ENCODE data around the gene GAGE1.
"Not testable (repeated sequence)": the region's sequence is repeated elsewhere in the genome, so short reads cannot be mapped to it uniquely, and the experiment has no call there.

Gene GAGE1

DNA sequence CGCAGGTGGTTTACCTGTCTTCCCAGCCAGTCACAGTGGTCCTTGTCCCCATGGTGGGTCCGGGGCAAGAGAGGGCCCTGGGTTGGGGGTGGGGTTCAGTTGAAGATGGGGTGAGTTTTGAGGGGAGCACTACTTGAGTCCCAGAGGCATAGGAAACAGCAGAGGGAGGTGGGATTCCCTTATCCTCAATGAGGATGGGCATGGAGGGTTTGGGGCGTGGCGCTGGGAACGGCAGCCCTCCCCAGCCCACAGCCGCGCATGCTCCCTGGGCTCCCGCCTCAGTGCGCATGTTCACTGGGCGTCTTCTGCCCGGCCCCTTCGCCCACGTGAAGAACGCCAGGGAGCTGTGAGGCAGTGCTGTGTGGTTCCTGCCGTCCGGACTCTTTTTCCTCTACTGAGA, at the start of gene GAGE1:
TSS of gene GAGE1 (plus strand) at position 301 of the 400 bp plus-strand sequence. CDS start 1,155 bp downstream, outside the sequence.
- H3K36me3 ChIP-seq (replicated peaks; ENCODE audit: insufficient read depth, low read length); H3K79me2 ChIP-seq (ENCODE audit: low read length); H3K9me3 ChIP-seq (replicated peaks; ENCODE audit: insufficient read depth, low read length); H3K4me1 ChIP-seq (ENCODE audit: low read length); H3F3A ChIP-seq (ENCODE audit: insufficient read depth, low read length); H3K4me2 ChIP-seq (ENCODE audit: low read depth, low read length); H2AFZ ChIP-seq (ENCODE audit: low read length); H3K4me3 ChIP-seq (ENCODE audit: low read length); H3K9me2 ChIP-seq (replicated peaks; ENCODE audit: insufficient read depth, low read length); H3K27ac ChIP-seq (ENCODE audit: low read length); DNase-seq; H3K27me3 ChIP-seq (replicated peaks; ENCODE audit: insufficient read depth, low read length); H3K9ac ChIP-seq (ENCODE audit: low read length); H4K20me1 ChIP-seq (ENCODE audit: insufficient read depth, low read length): not testable (repeated sequence)

DNA sequence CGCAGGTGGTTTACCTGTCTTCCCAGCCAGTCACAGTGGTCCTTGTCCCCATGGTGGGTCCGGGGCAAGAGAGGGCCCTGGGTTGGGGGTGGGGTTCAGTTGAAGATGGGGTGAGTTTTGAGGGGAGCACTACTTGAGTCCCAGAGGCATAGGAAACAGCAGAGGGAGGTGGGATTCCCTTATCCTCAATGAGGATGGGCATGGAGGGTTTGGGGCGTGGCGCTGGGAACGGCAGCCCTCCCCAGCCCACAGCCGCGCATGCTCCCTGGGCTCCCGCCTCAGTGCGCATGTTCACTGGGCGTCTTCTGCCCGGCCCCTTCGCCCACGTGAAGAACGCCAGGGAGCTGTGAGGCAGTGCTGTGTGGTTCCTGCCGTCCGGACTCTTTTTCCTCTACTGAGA, 47.8 kb upstream of the GAGE1 start, which contains the start of gene GAGE12E:
TSS of gene GAGE12E (plus strand) at position 301 of the 400 bp plus-strand sequence. CDS start 1,155 bp downstream, outside the sequence.
- not testable (repeated sequence) for H3K9me2 ChIP-seq (replicated peaks; ENCODE audit: insufficient read depth, low read length); DNase-seq; H3F3A ChIP-seq (ENCODE audit: insufficient read depth, low read length); H3K27me3 ChIP-seq (replicated peaks; ENCODE audit: insufficient read depth, low read length); H3K27ac ChIP-seq (ENCODE audit: low read length); H3K4me1 ChIP-seq (ENCODE audit: low read length); H3K9ac ChIP-seq (ENCODE audit: low read length); H3K9me3 ChIP-seq (replicated peaks; ENCODE audit: insufficient read depth, low read length); H3K4me3 ChIP-seq (ENCODE audit: low read length); H3K36me3 ChIP-seq (replicated peaks; ENCODE audit: insufficient read depth, low read length); H2AFZ ChIP-seq (ENCODE audit: low read length); H3K4me2 ChIP-seq (ENCODE audit: low read depth, low read length); H3K79me2 ChIP-seq (ENCODE audit: low read length); H4K20me1 ChIP-seq (ENCODE audit: insufficient read depth, low read length)

GRCh38 chrX:49560542-49560941, 38.3 kb upstream of the GAGE1 start, which contains the start of gene GAGE12F:
Gene GAGE12F (plus strand): TSS chrX:49560842. CDS start chrX:49561997, 1,155 bp downstream.
- not testable (repeated sequence) for H4K20me1 ChIP-seq (ENCODE audit: insufficient read depth, low read length); H3K9me3 ChIP-seq (replicated peaks; ENCODE audit: insufficient read depth, low read length); H3K4me1 ChIP-seq (ENCODE audit: low read length); H3K9me2 ChIP-seq (replicated peaks; ENCODE audit: insufficient read depth, low read length); H3K27me3 ChIP-seq (replicated peaks; ENCODE audit: insufficient read depth, low read length); H3K27ac ChIP-seq (ENCODE audit: low read length); H2AFZ ChIP-seq (ENCODE audit: low read length); H3K4me2 ChIP-seq (ENCODE audit: low read depth, low read length); H3K36me3 ChIP-seq (replicated peaks; ENCODE audit: insufficient read depth, low read length); H3K9ac ChIP-seq (ENCODE audit: low read length); H3F3A ChIP-seq (ENCODE audit: insufficient read depth, low read length); H3K4me3 ChIP-seq (ENCODE audit: low read length); H3K79me2 ChIP-seq (ENCODE audit: low read length); DNase-seq

- H3K9me2 ChIP-seq (replicated peaks; ENCODE audit: insufficient read depth, low read length); H3K4me2 ChIP-seq (ENCODE audit: low read depth, low read length); H3K36me3 ChIP-seq (replicated peaks; ENCODE audit: insufficient read depth, low read length); H2AFZ ChIP-seq (ENCODE audit: low read length); H3K9ac ChIP-seq (ENCODE audit: low read length); H3K27ac ChIP-seq (ENCODE audit: low read length); H3K4me3 ChIP-seq (ENCODE audit: low read length); H3K4me1 ChIP-seq (ENCODE audit: low read length); DNase-seq; H3F3A ChIP-seq (ENCODE audit: insufficient read depth, low read length); H4K20me1 ChIP-seq (ENCODE audit: insufficient read depth, low read length); H3K79me2 ChIP-seq (ENCODE audit: low read length); H3K27me3 ChIP-seq (replicated peaks; ENCODE audit: insufficient read depth, low read length); H3K9me3 ChIP-seq (replicated peaks; ENCODE audit: insufficient read depth, low read length): not testable (repeated sequence)
Measured at GRCh38 chrX:49568728-49569127, 30.1 kb upstream of the GAGE1 start.

- not testable (repeated sequence) for H3K79me2 ChIP-seq (ENCODE audit: low read length); H3K27ac ChIP-seq (ENCODE audit: low read length); H3K36me3 ChIP-seq (replicated peaks; ENCODE audit: insufficient read depth, low read length); H3K9ac ChIP-seq (ENCODE audit: low read length); H3F3A ChIP-seq (ENCODE audit: insufficient read depth, low read length); H4K20me1 ChIP-seq (ENCODE audit: insufficient read depth, low read length); H3K4me2 ChIP-seq (ENCODE audit: low read depth, low read length); H3K27me3 ChIP-seq (replicated peaks; ENCODE audit: insufficient read depth, low read length); H3K9me3 ChIP-seq (replicated peaks; ENCODE audit: insufficient read depth, low read length); H3K4me1 ChIP-seq (ENCODE audit: low read length); DNase-seq; H3K4me3 ChIP-seq (ENCODE audit: low read length); H3K9me2 ChIP-seq (replicated peaks; ENCODE audit: insufficient read depth, low read length); H2AFZ ChIP-seq (ENCODE audit: low read length)
Measured at GRCh38 chrX:49569152-49569551, 29.7 kb upstream of the GAGE1 start.

GRCh38 chrX:49570100-49570499, 28.7 kb upstream of the GAGE1 start, which contains the start of gene GAGE12G:
Gene GAGE12G (plus strand): TSS chrX:49570400. CDS start chrX:49571555, 1,155 bp downstream.
- not testable (repeated sequence) for H3K36me3 ChIP-seq (replicated peaks; ENCODE audit: insufficient read depth, low read length); H3K27me3 ChIP-seq (replicated peaks; ENCODE audit: insufficient read depth, low read length); H3K79me2 ChIP-seq (ENCODE audit: low read length); H2AFZ ChIP-seq (ENCODE audit: low read length); H3K9ac ChIP-seq (ENCODE audit: low read length); H3K27ac ChIP-seq (ENCODE audit: low read length); H3K4me3 ChIP-seq (ENCODE audit: low read length); H4K20me1 ChIP-seq (ENCODE audit: insufficient read depth, low read length); H3K4me1 ChIP-seq (ENCODE audit: low read length); DNase-seq; H3F3A ChIP-seq (ENCODE audit: insufficient read depth, low read length); H3K9me2 ChIP-seq (replicated peaks; ENCODE audit: insufficient read depth, low read length); H3K9me3 ChIP-seq (replicated peaks; ENCODE audit: insufficient read depth, low read length); H3K4me2 ChIP-seq (ENCODE audit: low read depth, low read length)

- not testable (repeated sequence) for H3F3A ChIP-seq (ENCODE audit: insufficient read depth, low read length); H3K4me1 ChIP-seq (ENCODE audit: low read length); DNase-seq
Measured at GRCh38 chrX:49579649-49580048, 19.2 kb upstream of the GAGE1 start, which contains the start of gene GAGE12H. Gene GAGE12H (plus strand): TSS chrX:49579949. CDS start chrX:49581104, 1,155 bp downstream.

DNA sequence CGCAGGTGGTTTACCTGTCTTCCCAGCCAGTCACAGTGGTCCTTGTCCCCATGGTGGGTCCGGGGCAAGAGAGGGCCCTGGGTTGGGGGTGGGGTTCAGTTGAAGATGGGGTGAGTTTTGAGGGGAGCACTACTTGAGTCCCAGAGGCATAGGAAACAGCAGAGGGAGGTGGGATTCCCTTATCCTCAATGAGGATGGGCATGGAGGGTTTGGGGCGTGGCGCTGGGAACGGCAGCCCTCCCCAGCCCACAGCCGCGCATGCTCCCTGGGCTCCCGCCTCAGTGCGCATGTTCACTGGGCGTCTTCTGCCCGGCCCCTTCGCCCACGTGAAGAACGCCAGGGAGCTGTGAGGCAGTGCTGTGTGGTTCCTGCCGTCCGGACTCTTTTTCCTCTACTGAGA, 9.6 kb upstream of the GAGE1 start, which contains the start of gene GAGE2A:
TSS of gene GAGE2A (plus strand) at position 301 of the 400 bp plus-strand sequence. CDS start 1,155 bp downstream, outside the sequence.
- not testable (repeated sequence) for H3K4me2 ChIP-seq (ENCODE audit: low read depth, low read length); H3K27ac ChIP-seq (ENCODE audit: low read length); H3K9ac ChIP-seq (ENCODE audit: low read length); H2AFZ ChIP-seq (ENCODE audit: low read length); H4K20me1 ChIP-seq (ENCODE audit: insufficient read depth, low read length); H3K27me3 ChIP-seq (replicated peaks; ENCODE audit: insufficient read depth, low read length); H3K79me2 ChIP-seq (ENCODE audit: low read length); H3K9me2 ChIP-seq (replicated peaks; ENCODE audit: insufficient read depth, low read length); H3K9me3 ChIP-seq (replicated peaks; ENCODE audit: insufficient read depth, low read length); H3K4me1 ChIP-seq (ENCODE audit: low read length); H3K4me3 ChIP-seq (ENCODE audit: low read length); H3K36me3 ChIP-seq (replicated peaks; ENCODE audit: insufficient read depth, low read length); H3F3A ChIP-seq (ENCODE audit: insufficient read depth, low read length); DNase-seq

More at GRCh38 chrX:49579649-49580048, 19.2 kb upstream of the GAGE1 start, which contains the start of gene GAGE12H:
- not testable (repeated sequence) for H3K4me3 ChIP-seq (ENCODE audit: low read length); H3K27ac ChIP-seq (ENCODE audit: low read length); H4K20me1 ChIP-seq (ENCODE audit: insufficient read depth, low read length); H3K27me3 ChIP-seq (replicated peaks; ENCODE audit: insufficient read depth, low read length); H3K9me3 ChIP-seq (replicated peaks; ENCODE audit: insufficient read depth, low read length); H3K79me2 ChIP-seq (ENCODE audit: low read length); H3K4me2 ChIP-seq (ENCODE audit: low read depth, low read length); H3K9me2 ChIP-seq (replicated peaks; ENCODE audit: insufficient read depth, low read length); H2AFZ ChIP-seq (ENCODE audit: low read length); H3K9ac ChIP-seq (ENCODE audit: low read length); H3K36me3 ChIP-seq (replicated peaks; ENCODE audit: insufficient read depth, low read length)

Measured in MM.1S (cell line).